Prostate gland (tissue), 2 donors: ENCODE data around the gene WWC2. TPM values are rescaled to one million over a fixed set of nuclear protein-coding genes. Genes with fewer than 3 reads are reported as not detected.
"Not testable (repeated sequence)": the region's sequence is repeated elsewhere in the genome, so short reads cannot be mapped to it uniquely, and the experiment has no call there.

ENCODE experiments used
- DNase-seq: peaks from one replicate; pipeline ENCODE4 v3.0.0-alpha.2; 2019; ENCODE audit warnings: low spot score
- H3K27ac ChIP-seq, 2 donors: fragments of 200-600 bp; sonication (generic); 2 replicates each; pipeline ENCODE4 v1.5.1; 2017 to 2019
- H3K27me3 ChIP-seq: fragments of 200-600 bp; sonication (generic); replicated peaks from 2 replicates; pipeline ENCODE4 v1.5.1; 2019; ENCODE audit not compliant: insufficient read depth
- H3K36me3 ChIP-seq, 2 donors: fragments of 200-600 bp; sonication (generic); 1 replicate in 1 of 2; 2 replicates in 1 of 2; pipeline versions ENCODE4 v1.5.1 to v1.8.1; 2017 to 2019
- H3K4me1 ChIP-seq: fragments of 200-600 bp; sonication (generic); replicated peaks from 2 replicates; pipeline ENCODE4 v1.5.1; 2019
- H3K4me3 ChIP-seq, 2 donors: fragments of 200-600 bp; sonication (generic); 2 replicates each; pipeline ENCODE4 v1.5.1; 2017 to 2019
- H3K9me3 ChIP-seq: fragments of 200-600 bp; sonication (generic); 2 replicates; pipeline ENCODE4 v1.5.1; 2017
- CTCF ChIP-seq, 4 experiments: fragments of 200-600 bp in 2 of 4; fragments of 450-650 bp in 2 of 4; sonication (generic) in 2 of 4; IDR thresholded peaks; 1 replicate in 3 of 4; 2 replicates in 1 of 4; pipeline ENCODE4 v1.5.1; 2016 to 2019; ENCODE audit warnings: antibody characterized with exemption in 4 of 4, mild to moderate bottlenecking in 2 of 4, moderate library complexity in 2 of 4
- POLR2A ChIP-seq: fragments of 450-650 bp; IDR thresholded peaks from one replicate; pipeline ENCODE4 v1.6.1; 2016; ENCODE audit warnings: antibody characterized with exemption, mild to moderate bottlenecking
- POLR2AphosphoS5 ChIP-seq: sonication (generic); formaldehyde crosslinking; IDR thresholded peaks from one replicate; pipeline ENCODE4 v1.6.1; 2017; ENCODE audit warnings: antibody characterized with exemption
- WGBS: methylation state at CpG from one replicate; pipeline ENCODE4 v1.1.5; 2018; 5-methylcytosine and 5-hydroxymethylcytosine counted together
- intact Hi-C: fragments of 100-400 bp; cut with DNase I; formaldehyde crosslinking; loops from one replicate; pipeline ENCODE4 v1.14.2; 2022
- total RNA-seq, 2 donors: library from RNA; depleted of rRNA; stranded (reverse); fragments of >200 nt; gene quantifications; one replicate each; pipeline ENCODE4 v1.1.0, GENCODE V29; 2016

WWC2 gene
- total RNA-seq, 2 donors from 2014 or later = 17.6 to 44.1 TPM

- WGBS = 29% methylated on average over 3 of the region's 3 CpGs
- TF ChIP-seq CTCF (IDR thresholded peaks at IDR 0.05) (no peak), POLR2AphosphoS5 (no peak), POLR2A (no peak)
- H3K9me3 ChIP-seq = no peaks in the 10 kb centered on the region
- intact Hi-C loops = no loop called here
- H3K4me1 ChIP-seq = no peaks in the 10 kb centered on the region
- no peaks in the 10 kb centered on the region for H3K36me3 ChIP-seq
- DNase-seq = no peak
- H3K4me3 ChIP-seq = no peak overlapping the region
- H3K27me3 ChIP-seq = no peaks in the 10 kb centered on the region
- no peak overlapping the region for H3K27ac ChIP-seq
These were observed 19.5 kb downstream of the WWC2 start for GRCh38 chr4:183118585-183118984.

GRCh38 chr4:183121660-183122059, 22.6 kb downstream of the WWC2 start:
- DNase-seq, intact Hi-C loops, H3K36me3 ChIP-seq, H3K4me3 ChIP-seq, H3K27ac ChIP-seq, H3K9me3 ChIP-seq, H3K27me3 ChIP-seq, H3K4me1 ChIP-seq: not testable (repeated sequence)
- WGBS = 95% methylated on average over 12 of the region's 12 CpGs

- Histone ChIP-seq H3K9me3 (no peaks in the 10 kb centered on the region), H3K4me1 (no peaks in the 10 kb centered on the region), H3K4me3 (no peak overlapping the region), H3K36me3 (no peaks in the 10 kb centered on the region), H3K27ac (no peak overlapping the region), H3K27me3 (no peaks in the 10 kb centered on the region)
- no peak for TF ChIP-seq CTCF (IDR thresholded peaks at IDR 0.05)
- no peak for TF ChIP-seq POLR2A
- no peak for TF ChIP-seq POLR2AphosphoS5
- intact Hi-C loops = no loop called here
- no peak for DNase-seq
- 48% methylated on average over 3 of the region's 3 CpGs for WGBS
These were observed 25.2 kb downstream of the WWC2 start for GRCh38 chr4:183124228-183124627.

- Histone ChIP-seq H3K27me3 (no peaks in the 10 kb centered on the region), H3K4me1 (no peaks in the 10 kb centered on the region), H3K4me3 (no peak overlapping the region), H3K9me3 (no peaks in the 10 kb centered on the region), H3K27ac (no peak overlapping the region), H3K36me3 (no peaks in the 10 kb centered on the region)
- intact Hi-C loops = no loop called here
- no peak for DNase-seq
- TF ChIP-seq POLR2AphosphoS5 = no peak
- WGBS = 84% methylated on average over 5 of the region's 5 CpGs
These were observed 25.8 kb downstream of the WWC2 start for GRCh38 chr4:183124865-183125264.

GRCh38 chr4:183129125-183129524, 30.1 kb downstream of the WWC2 start:
- Histone ChIP-seq H3K36me3 (no peaks in the 10 kb centered on the region), H3K4me1 (peaks cover 3% of the 10 kb centered on the region), H3K9me3 (no peaks in the 10 kb centered on the region), H3K27ac (no peak overlapping the region), H3K27me3 (no peaks in the 10 kb centered on the region), H3K4me3 (no peak overlapping the region)
- 95% methylated on average over 3 of the region's 3 CpGs for WGBS
- intact Hi-C loops = no loop called here
- TF ChIP-seq POLR2A (no peak), CTCF (IDR thresholded peaks at IDR 0.05) (no peak), POLR2AphosphoS5 (no peak)
- no peak for DNase-seq

- Histone ChIP-seq H3K4me3 (no peak overlapping the region), H3K9me3 (no peaks in the 10 kb centered on the region), H3K36me3 (no peaks in the 10 kb centered on the region), H3K4me1 (peaks cover 3% of the 10 kb centered on the region), H3K27ac (no peak overlapping the region), H3K27me3 (no peaks in the 10 kb centered on the region)
- intact Hi-C loops = no loop called here
- WGBS = 86% methylated on average over 2 of the region's 2 CpGs
- no peak for DNase-seq
- TF ChIP-seq CTCF (IDR thresholded peaks at IDR 0.05) = no peak
- no peak for TF ChIP-seq POLR2A
- TF ChIP-seq POLR2AphosphoS5 = no peak
These were observed 30.6 kb downstream of the WWC2 start for GRCh38 chr4:183129675-183130074.
